Panc1 (cell line): ENCODE results near the gene SENP6.

Experiments
- POLR2AphosphoS5 ChIP-seq: IDR thresholded peaks from 2 replicates; pipeline ENCODE4 v1.6.1; 2012; ENCODE audit warnings: mild to moderate bottlenecking, low read depth, low read length, moderate library complexity
- REST ChIP-seq, 2 experiments: IDR thresholded peaks; 2 replicates each; pipeline ENCODE4 v1.6.1; 2011 to 2012; ENCODE audit warnings: low read depth in 2 of 2, control low read depth in 1 of 2, low read length in 1 of 2, mild to moderate bottlenecking in 1 of 2, moderate library complexity in 1 of 2; ENCODE audit not compliant: insufficient read depth in 1 of 2
- TF ChIP-seq, protein P1 (sequence below): fragments of 450-650 bp; IDR thresholded peaks from 2 replicates; pipeline ENCODE4 v1.5.1; 2017; ENCODE audit warnings: mild to moderate bottlenecking

- TF ChIP-seq, protein P1, sequence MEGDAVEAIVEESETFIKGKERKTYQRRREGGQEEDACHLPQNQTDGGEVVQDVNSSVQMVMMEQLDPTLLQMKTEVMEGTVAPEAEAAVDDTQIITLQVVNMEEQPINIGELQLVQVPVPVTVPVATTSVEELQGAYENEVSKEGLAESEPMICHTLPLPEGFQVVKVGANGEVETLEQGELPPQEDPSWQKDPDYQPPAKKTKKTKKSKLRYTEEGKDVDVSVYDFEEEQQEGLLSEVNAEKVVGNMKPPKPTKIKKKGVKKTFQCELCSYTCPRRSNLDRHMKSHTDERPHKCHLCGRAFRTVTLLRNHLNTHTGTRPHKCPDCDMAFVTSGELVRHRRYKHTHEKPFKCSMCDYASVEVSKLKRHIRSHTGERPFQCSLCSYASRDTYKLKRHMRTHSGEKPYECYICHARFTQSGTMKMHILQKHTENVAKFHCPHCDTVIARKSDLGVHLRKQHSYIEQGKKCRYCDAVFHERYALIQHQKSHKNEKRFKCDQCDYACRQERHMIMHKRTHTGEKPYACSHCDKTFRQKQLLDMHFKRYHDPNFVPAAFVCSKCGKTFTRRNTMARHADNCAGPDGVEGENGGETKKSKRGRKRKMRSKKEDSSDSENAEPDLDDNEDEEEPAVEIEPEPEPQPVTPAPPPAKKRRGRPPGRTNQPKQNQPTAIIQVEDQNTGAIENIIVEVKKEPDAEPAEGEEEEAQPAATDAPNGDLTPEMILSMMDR, result no peak
- TF ChIP-seq POLR2AphosphoS5, result no peak
- TF ChIP-seq REST (IDR thresholded peaks at IDR 0.05; ENCODE audit: insufficient read depth in 1 of 2, low read depth in 2 of 2, low read length in 1 of 2), result no peak
Measured at GRCh38 chr6:75746221-75746620, 144.5 kb downstream of the SENP6 start.
